CD8-positive, alpha-beta memory T cell (primary cell): Measurements from ENCODE around the gene AGBL3. TPM values are rescaled to one million over a fixed set of nuclear protein-coding genes. Genes with fewer than 3 reads are reported as not detected.

Experiments
- CTCF ChIA-PET: fragments of 350-600 bp; sonication (Branson Sonifier 250); formaldehyde crosslinking; loops from one replicate; lab custom pipeline; 2021; ENCODE audit warnings: antibody characterized with exemption; lab: Charles Lee
- POLR2A ChIA-PET: fragments of 350-600 bp; sonication (Branson Sonifier 250); formaldehyde crosslinking; loops from one replicate; lab custom pipeline; 2021; ENCODE audit warnings: antibody characterized with exemption; lab: Charles Lee
- DNase-seq, 5 donors: peaks; one replicate each; pipeline versions ENCODE4 v3.0.0 to v3.0.0-alpha.2; 2020 to 2022; ENCODE audit warnings: mixed read lengths in 1 of 5
- H3K27ac ChIP-seq: one replicate; pipeline ENCODE4 v1.7.0; 2013; ENCODE audit warnings: low read depth, mild to moderate bottlenecking, low read length, moderate library complexity
- H3K27me3 ChIP-seq: 2 replicates; pipeline ENCODE4 v1.7.0; 2013; ENCODE audit warnings: low read length, mild to moderate bottlenecking; ENCODE audit not compliant: insufficient read depth, poor library complexity, severe bottlenecking
- H3K36me3 ChIP-seq: 2 replicates; pipeline ENCODE4 v1.7.0; 2013; ENCODE audit warnings: mild to moderate bottlenecking, low read length, moderate library complexity; ENCODE audit not compliant: insufficient read depth
- H3K4me1 ChIP-seq: 2 replicates; pipeline ENCODE4 v1.7.0; 2013; ENCODE audit warnings: mild to moderate bottlenecking, low read length, moderate library complexity; ENCODE audit not compliant: insufficient read depth
- H3K4me3 ChIP-seq: 2 replicates; pipeline ENCODE4 v1.7.0; 2013; ENCODE audit warnings: mild to moderate bottlenecking, low read length
- H3K9me3 ChIP-seq: 2 replicates; pipeline ENCODE4 v1.7.0; 2013; ENCODE audit warnings: mild to moderate bottlenecking, low read length
- H3K27ac Mint-ChIP-seq, 8 donors: one replicate each; pipeline ENCODE4 v1.8.0; 2020 to 2021; ENCODE audit warnings: mixed read lengths in 8 of 8, mild to moderate bottlenecking in 6 of 8, inconsistent platforms in 3 of 8, moderate library complexity in 3 of 8
- H3K27me3 Mint-ChIP-seq, 2 donors: one replicate each; pipeline ENCODE4 v1.8.0; 2020 to 2021; ENCODE audit warnings: mixed read lengths in 2 of 2, mild to moderate bottlenecking in 1 of 2, moderate library complexity in 1 of 2
- H3K36me3 Mint-ChIP-seq, 3 donors: one replicate each; pipeline ENCODE4 v1.8.0; 2020 to 2021; ENCODE audit warnings: mixed read lengths in 3 of 3, inconsistent platforms in 1 of 3, mild to moderate bottlenecking in 1 of 3
- H3K4me1 Mint-ChIP-seq, 3 donors: one replicate each; pipeline ENCODE4 v1.8.0; 2020 to 2021; ENCODE audit warnings: mixed read lengths in 3 of 3, inconsistent platforms in 1 of 3, mild to moderate bottlenecking in 1 of 3
- H3K4me3 Mint-ChIP-seq, 7 donors: one replicate each; pipeline ENCODE4 v1.8.0; 2020 to 2021; ENCODE audit warnings: mixed read lengths in 7 of 7, mild to moderate bottlenecking in 6 of 7, moderate library complexity in 4 of 7, inconsistent platforms in 2 of 7
- H3K9me3 Mint-ChIP-seq, 5 donors: one replicate each; pipeline ENCODE4 v1.8.0; 2020 to 2022; ENCODE audit warnings: mixed read lengths in 5 of 5, mild to moderate bottlenecking in 3 of 5, moderate library complexity in 2 of 5, inconsistent platforms in 1 of 5
- polyA plus RNA-seq: library from polyadenylated mRNA; unstranded; fragments of 300-500 nt; fragmentation: Illumina TruSeq; gene quantifications from one replicate; pipeline ENCODE4 v1.2.3, GENCODE V29; 2021
- total RNA-seq, 2 experiments: library from RNA; stranded (reverse); gene quantifications; one replicate each; pipeline ENCODE4 v1.2.3, GENCODE V29; 2021

AGBL3 gene
- total and polyA plus RNA-seq, 3 experiments from 2014 or later, result 0.10 to 3.2 (median 2.5) TPM

GRCh38 chr7:134995239-134996096 lies 9.2 kb downstream of the AGBL3 start:
- Mint-ChIP-seq H3K27me3 (no peaks in the 10 kb centered on the region), H3K4me1 (peaks cover 50 to 77% (median 65%) of the 10 kb centered on the region in 3 donors), H3K9me3 (no peaks in the 10 kb centered on the region), H3K4me3 (peak overlapping the region; percentile 1 to 78 (median 54)), H3K27ac (peak overlapping the region; percentile 28 to 97 (median 90)), H3K36me3 (peaks cover 0 to 26% (median 7%) of the 10 kb centered on the region in 3 donors)
- Histone ChIP-seq H3K27me3 (no peaks in the 10 kb centered on the region), H3K27ac (no peak overlapping the region), H3K36me3 (no peaks in the 10 kb centered on the region), H3K9me3 (no peaks in the 10 kb centered on the region), H3K4me3 (no peak overlapping the region), H3K4me1 (peaks cover 50% of the 10 kb centered on the region)
- ChIA-PET CTCF (interaction anchor here (0.9 to 4.2 kb wide), 3 partner anchors 9 to 175 kb away, joined by 4 to 29 read pairs (median 5); partner anchors contain the start of genes AGBL3, CYREN and TMEM140), POLR2A (interaction anchor here (1.0 to 1.4 kb wide), 3 partner anchors 8 to 175 kb away, joined by 3 to 6 read pairs (median 3); partner anchors contain the start of gene CYREN)
- DNase-seq, result peak in 3 of 5 donors; percentile 53 to 86 (median 55)

GRCh38 chr7:134996097-134996550 lies 9.8 kb downstream of the AGBL3 start:
- H3K27ac Mint-ChIP-seq, result peak overlapping the region; percentile 28 to 97 (median 88)
- H3K27me3 ChIP-seq, result no peaks in the 10 kb centered on the region

GRCh38 chr7:134997214-134997885 lies 11.0 kb downstream of the AGBL3 start:
- H3K4me1 ChIP-seq, result peaks cover 42% of the 10 kb centered on the region
- no peak overlapping the region for H3K4me3 Mint-ChIP-seq
- no peak overlapping the region for H3K27ac ChIP-seq
- H3K4me1 Mint-ChIP-seq, result peaks cover 33 to 58% (median 46%) of the 10 kb centered on the region in 3 donors
- no peaks in the 10 kb centered on the region for H3K9me3 ChIP-seq
- ChIA-PET POLR2A (no interaction called here), CTCF (interaction anchor here (1.6 to 4.2 kb wide), 2 partner anchors 11 to 183 kb away, joined by 3 to 29 read pairs; partner anchors contain the start of gene AGBL3)
- no peaks in the 10 kb centered on the region for H3K9me3 Mint-ChIP-seq
- no peak for DNase-seq
- no peaks in the 10 kb centered on the region for H3K27me3 Mint-ChIP-seq
- H3K36me3 ChIP-seq, result no peaks in the 10 kb centered on the region
- H3K4me3 ChIP-seq, result no peak overlapping the region
- peaks cover 0 to 26% (median 7%) of the 10 kb centered on the region in 3 donors for H3K36me3 Mint-ChIP-seq
- H3K27ac Mint-ChIP-seq, result peak overlapping the region in 1 of 8 donors; percentile 16
- no peaks in the 10 kb centered on the region for H3K27me3 ChIP-seq

More at GRCh38 chr7:134996097-134996550, 9.8 kb downstream of the AGBL3 start:
- peak in 1 of 5 donors; percentile 67 for DNase-seq
- Histone ChIP-seq H3K4me1 (peaks cover 50% of the 10 kb centered on the region), H3K27ac (no peak overlapping the region), H3K4me3 (no peak overlapping the region), H3K36me3 (no peaks in the 10 kb centered on the region), H3K9me3 (no peaks in the 10 kb centered on the region)
- H3K9me3 Mint-ChIP-seq, result no peaks in the 10 kb centered on the region
- ChIA-PET POLR2A (interaction anchor here (1.0 to 1.4 kb wide), 3 partner anchors 9 to 175 kb away, joined by 3 to 6 read pairs (median 3); partner anchors contain the start of gene CYREN), CTCF (interaction anchor here (1.0 to 4.2 kb wide), 3 partner anchors 10 to 184 kb away, joined by 3 to 29 read pairs (median 4); partner anchors contain the start of genes AGBL3 and CYREN)
- H3K4me1 Mint-ChIP-seq, result peaks cover 44 to 70% (median 59%) of the 10 kb centered on the region in 3 donors
- H3K4me3 Mint-ChIP-seq, result peak overlapping the region in 2 of 7 donors; percentile 72 to 77
- H3K27me3 Mint-ChIP-seq, result no peaks in the 10 kb centered on the region
- H3K36me3 Mint-ChIP-seq, result peaks cover 0 to 26% (median 7%) of the 10 kb centered on the region in 3 donors

- H3K4me1 Mint-ChIP-seq, result peaks cover 18 to 40% (median 29%) of the 10 kb centered on the region in 3 donors
- H3K36me3 Mint-ChIP-seq, result peaks cover 0 to 18% (median 7%) of the 10 kb centered on the region in 3 donors
- H3K9me3 Mint-ChIP-seq, result no peaks in the 10 kb centered on the region
- Histone ChIP-seq H3K9me3 (no peaks in the 10 kb centered on the region), H3K27ac (no peak overlapping the region), H3K4me1 (peaks cover 25% of the 10 kb centered on the region), H3K36me3 (no peaks in the 10 kb centered on the region), H3K4me3 (no peak overlapping the region), H3K27me3 (no peaks in the 10 kb centered on the region)
- ChIA-PET CTCF (interaction anchor here (4.2 kb wide), 1 partner anchor 13 kb away, joined by 29 read pairs; the partner anchor contains the start of gene AGBL3), POLR2A (no interaction called here)
- no peak for DNase-seq
- no peaks in the 10 kb centered on the region for H3K27me3 Mint-ChIP-seq
- peak overlapping the region in 1 of 8 donors; percentile 23 for H3K27ac Mint-ChIP-seq
- H3K4me3 Mint-ChIP-seq, result no peak overlapping the region
Observed at GRCh38 chr7:134999136-134999535, 12.8 kb downstream of the AGBL3 start.

- Histone ChIP-seq H3K4me3 (no peak overlapping the region), H3K27ac (no peak overlapping the region), H3K36me3 (no peaks in the 10 kb centered on the region), H3K9me3 (no peaks in the 10 kb centered on the region), H3K4me1 (peaks cover 3% of the 10 kb centered on the region), H3K27me3 (no peaks in the 10 kb centered on the region)
- H3K4me1 Mint-ChIP-seq, result peaks cover 0 to 16% (median 4%) of the 10 kb centered on the region in 3 donors
- peaks cover 0 to 1% (median 0%) of the 10 kb centered on the region in 5 donors for H3K9me3 Mint-ChIP-seq
- ChIA-PET CTCF (interaction anchor here (1.0 to 1.6 kb wide), 2 partner anchors 15 to 169 kb away, joined by 3 to 4 read pairs; no protein-coding TSS in a partner anchor), POLR2A (no interaction called here)
- peaks cover 0 to under 1% of the 10 kb centered on the region in 2 donors for H3K27me3 Mint-ChIP-seq
- DNase-seq, result no peak
- peak overlapping the region in 1 of 8 donors; percentile 69 for H3K27ac Mint-ChIP-seq
- no peak overlapping the region for H3K4me3 Mint-ChIP-seq
- H3K36me3 Mint-ChIP-seq, result peaks cover 4 to 9% (median 5%) of the 10 kb centered on the region in 3 donors
Observed at GRCh38 chr7:135001390-135002165, 15.3 kb downstream of the AGBL3 start.

- CTCF ChIA-PET, result no interaction called here
Observed at GRCh38 chr7:135012229-135012628, 25.9 kb downstream of the AGBL3 start.

GRCh38 chr7:135023622-135024021 lies 37.3 kb downstream of the AGBL3 start:
- H3K27me3 ChIP-seq, result no peaks in the 10 kb centered on the region
- CTCF ChIA-PET, result no interaction called here
- no peak overlapping the region for H3K27ac Mint-ChIP-seq

More at GRCh38 chr7:135012229-135012628, 25.9 kb downstream of the AGBL3 start:
- Mint-ChIP-seq H3K9me3 (peaks cover 0 to 5% (median 0%) of the 10 kb centered on the region in 5 donors), H3K27ac (no peak overlapping the region), H3K27me3 (peaks cover 0 to 4% of the 10 kb centered on the region in 2 donors), H3K4me3 (no peak overlapping the region), H3K4me1 (no peaks in the 10 kb centered on the region), H3K36me3 (peaks cover 0 to 18% (median 4%) of the 10 kb centered on the region in 3 donors)
- H3K9me3 ChIP-seq, result no peaks in the 10 kb centered on the region
- no peak overlapping the region for H3K4me3 ChIP-seq
- H3K36me3 ChIP-seq, result no peaks in the 10 kb centered on the region
- H3K27me3 ChIP-seq, result no peaks in the 10 kb centered on the region
- DNase-seq, result no peak
- no peaks in the 10 kb centered on the region for H3K4me1 ChIP-seq
- no peak overlapping the region for H3K27ac ChIP-seq
- POLR2A ChIA-PET, result no interaction called here

More at GRCh38 chr7:135023622-135024021, 37.3 kb downstream of the AGBL3 start:
- Histone ChIP-seq H3K4me3 (no peak overlapping the region), H3K4me1 (no peaks in the 10 kb centered on the region), H3K27ac (no peak overlapping the region), H3K36me3 (no peaks in the 10 kb centered on the region), H3K9me3 (no peaks in the 10 kb centered on the region)
- POLR2A ChIA-PET, result no interaction called here
- Mint-ChIP-seq H3K27me3 (no peaks in the 10 kb centered on the region), H3K9me3 (peaks cover 6 to 17% (median 11%) of the 10 kb centered on the region in 5 donors), H3K36me3 (peaks cover 0 to 6% (median 1%) of the 10 kb centered on the region in 3 donors), H3K4me3 (no peak overlapping the region), H3K4me1 (no peaks in the 10 kb centered on the region)
- DNase-seq, result no peak
